ENCODE results near the gene ASPHD1.
"Not testable (repeated sequence)": the region's sequence is repeated elsewhere in the genome, so short reads cannot be mapped to it uniquely, and the experiment has no call there.

The ASPHD1 gene

GRCh38 chr16:29883987-29884386 lies 16.3 kb upstream of the ASPHD1 start:
- Histone ChIP-seq H3K4me3 (ENCODE audit: low read depth, low read length) (no peak overlapping the region), H3K36me3 (no peaks in the 10 kb centered on the region; the same call in 1 of the 2 replicates), H3K4me1 (no peaks in the 10 kb centered on the region), H3K9me3 (no peaks in the 10 kb centered on the region), H3K27me3 (no peaks in the 10 kb centered on the region)
- no peak for TF ChIP-seq CTCF (IDR thresholded peaks at IDR 0.05; ENCODE audit: low read depth, low read length)
- no peak for DNase-seq

GRCh38 chr16:29889372-29889771 lies 10.9 kb upstream of the ASPHD1 start:
- not testable (repeated sequence) for H3K36me3 ChIP-seq; DNase-seq; H3K27me3 ChIP-seq; H3K4me1 ChIP-seq; H3K4me3 ChIP-seq (ENCODE audit: low read depth, low read length); H3K9me3 ChIP-seq

- TF ChIP-seq CTCF (IDR thresholded peaks at IDR 0.05; ENCODE audit: low read depth, low read length), result no peak
- no peak for DNase-seq
- no peak overlapping the region for H3K4me3 ChIP-seq (ENCODE audit: low read depth, low read length)
Observed at GRCh38 chr16:29891525-29892457, 8.5 kb upstream of the ASPHD1 start.

GRCh38 chr16:29892458-29892813 lies 7.9 kb upstream of the ASPHD1 start:
- H3K4me3 ChIP-seq (ENCODE audit: low read depth, low read length), result no peak overlapping the region
- TF ChIP-seq CTCF (IDR thresholded peaks at IDR 0.05; ENCODE audit: low read depth, low read length), result no peak
- DNase-seq, result no peak
- no peaks in the 10 kb centered on the region for H3K27me3 ChIP-seq
- H3K36me3 ChIP-seq, result peaks cover 16% of the 10 kb centered on the region
- no peaks in the 10 kb centered on the region for H3K9me3 ChIP-seq
- H3K4me1 ChIP-seq, result no peaks in the 10 kb centered on the region

More at GRCh38 chr16:29891525-29892457, 8.5 kb upstream of the ASPHD1 start:
- H3K27me3 ChIP-seq, result no peaks in the 10 kb centered on the region
- peaks cover 16% of the 10 kb centered on the region for H3K36me3 ChIP-seq
- no peaks in the 10 kb centered on the region for H3K9me3 ChIP-seq
- H3K4me1 ChIP-seq, result no peaks in the 10 kb centered on the region

GRCh38 chr16:29893553-29893952 lies 6.7 kb upstream of the ASPHD1 start:
- H3K4me1 ChIP-seq, result peaks cover 10% of the 10 kb centered on the region
- TF ChIP-seq CTCF (IDR thresholded peaks at IDR 0.05; ENCODE audit: low read depth, low read length), result no peak
- no peak overlapping the region for H3K4me3 ChIP-seq (ENCODE audit: low read depth, low read length)
- no peaks in the 10 kb centered on the region for H3K27me3 ChIP-seq
- no peak for DNase-seq
- H3K9me3 ChIP-seq, result no peaks in the 10 kb centered on the region
- H3K36me3 ChIP-seq, result peaks cover 16% of the 10 kb centered on the region

GRCh38 chr16:29894352-29894751 lies 5.9 kb upstream of the ASPHD1 start:
- DNase-seq, result no peak
- H3K4me1 ChIP-seq, result peaks cover 10% of the 10 kb centered on the region
- no peaks in the 10 kb centered on the region for H3K9me3 ChIP-seq
- peaks cover 16% of the 10 kb centered on the region for H3K36me3 ChIP-seq
- no peak for TF ChIP-seq CTCF (IDR thresholded peaks at IDR 0.05; ENCODE audit: low read depth, low read length)
- H3K27me3 ChIP-seq, result no peaks in the 10 kb centered on the region
- no peak overlapping the region for H3K4me3 ChIP-seq (ENCODE audit: low read depth, low read length)
